Muscle of back (tissue), 13 donors: ENCODE measurements around the gene PIP4P1. TPM values are rescaled to one million over a fixed set of nuclear protein-coding genes. Genes with fewer than 3 reads are reported as not detected.
"Not testable (repeated sequence)": the region's sequence is repeated elsewhere in the genome, so short reads cannot be mapped to it uniquely, and the experiment has no call there.

ENCODE experiments used
- DNase-seq, 3 donors: peaks; one replicate each; pipeline versions ENCODE4 v3.0.0 to v3.0.0-alpha.2; 2013
- long read RNA-seq, 9 donors: transcript quantifications; one replicate each; lab custom pipeline, GENCODE V29; 2026
- polyA plus RNA-seq, 10 donors: library from polyadenylated mRNA; unstranded; fragments of 120-200 nt; gene quantifications; one replicate each; pipeline ENCODE4 v1.2.1, GENCODE V29; 2013; ENCODE audit not compliant: insufficient read length in 10 of 10

PIP4P1 gene
- polyA plus RNA-seq = 10 to 100 TPM; 15.7 to 31.4 (median 19.8) TPM
- long read RNA-seq, donor 1, transcript PIP4P1-201 (7 exons, 1,961 nt) = major isoform, 5 of 101 reads
- long read RNA-seq, donor 1, partial matches to known transcripts = 20 of 101 reads
- long read RNA-seq, donor 1, other reads (novel, unspliced or antisense) = 73 of 101 reads
- long read RNA-seq, donor 2, partial matches to known transcripts = 7 of 11 reads
- long read RNA-seq, donor 2, other reads (novel, unspliced or antisense) = 0 of 11 reads
- long read RNA-seq, donor 3 = 0 reads
- long read RNA-seq, donor 4, partial matches to known transcripts = 30 of 113 reads
- long read RNA-seq, donor 4, other reads (novel, unspliced or antisense) = 75 of 113 reads
- long read RNA-seq, donor 5, transcript PIP4P1-201 (7 exons, 1,961 nt) = major isoform, 8 of 11 reads
- long read RNA-seq, donor 5, partial matches to known transcripts = 0 of 11 reads
- long read RNA-seq, donor 5, other reads (novel, unspliced or antisense) = 0 of 11 reads
- long read RNA-seq, donor 6, partial matches to known transcripts = 0 of 4 reads
- long read RNA-seq, donor 6, other reads (novel, unspliced or antisense) = 0 of 4 reads
- long read RNA-seq, donor 7, partial matches to known transcripts = 130 of 216 reads
- long read RNA-seq, donor 7, other reads (novel, unspliced or antisense) = 81 of 216 reads
- long read RNA-seq, donor 8, partial matches to known transcripts = 0 of 9 reads
- long read RNA-seq, donor 8, other reads (novel, unspliced or antisense) = 0 of 9 reads
- long read RNA-seq, donor 9 = 0 reads

DNA sequence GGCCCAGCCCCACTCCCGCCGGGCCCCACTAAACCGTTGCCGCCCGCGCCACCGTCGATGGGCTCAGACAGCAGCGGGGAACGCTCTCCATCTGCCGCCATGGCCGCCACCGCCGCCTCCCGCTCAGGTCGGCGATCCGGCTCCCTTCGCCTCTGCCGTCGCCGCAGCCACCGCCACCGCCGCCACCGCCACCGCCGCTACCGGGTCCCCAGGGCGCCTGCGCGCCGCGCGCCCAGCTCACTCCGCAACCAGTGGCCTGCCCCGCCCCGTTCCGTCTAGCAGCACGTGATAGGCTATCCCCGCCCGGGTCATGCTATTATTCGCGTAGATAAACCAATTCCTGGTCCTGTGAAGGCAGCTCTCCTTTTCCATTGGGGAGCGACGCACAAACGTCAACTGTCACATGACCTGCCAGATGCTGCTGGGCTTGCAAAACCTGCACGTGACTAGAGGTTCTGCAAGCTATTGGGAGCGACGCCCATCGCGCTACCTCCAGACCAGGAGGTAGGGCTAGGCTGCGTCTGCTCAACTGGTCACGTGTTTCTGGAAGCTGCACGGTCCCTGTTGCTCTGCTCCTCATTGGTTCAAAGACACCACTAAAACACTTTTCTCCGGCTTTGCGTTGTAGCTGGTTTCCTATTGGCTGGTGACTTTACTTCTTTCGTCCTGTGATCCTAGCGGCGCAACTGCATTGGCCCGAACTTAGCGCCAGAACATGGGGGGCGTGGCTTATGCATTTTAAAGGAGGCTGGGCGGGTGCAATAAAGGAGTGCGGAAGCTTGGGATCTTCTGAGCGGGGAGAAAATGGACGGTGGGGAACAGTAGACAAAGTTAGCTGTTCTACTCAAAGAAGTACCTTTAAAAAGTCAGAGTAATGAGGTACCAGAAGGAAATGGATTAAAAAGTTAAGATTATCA, at the start of gene PIP4P1:
Gene PIP4P1, minus strand, starts transcription at position 210 of the 917 bp plus-strand sequence. Its CDS starts 109 bp downstream, at position 101.
- DNase-seq = peak; percentile 99 to 100 (median 100)

DNA sequence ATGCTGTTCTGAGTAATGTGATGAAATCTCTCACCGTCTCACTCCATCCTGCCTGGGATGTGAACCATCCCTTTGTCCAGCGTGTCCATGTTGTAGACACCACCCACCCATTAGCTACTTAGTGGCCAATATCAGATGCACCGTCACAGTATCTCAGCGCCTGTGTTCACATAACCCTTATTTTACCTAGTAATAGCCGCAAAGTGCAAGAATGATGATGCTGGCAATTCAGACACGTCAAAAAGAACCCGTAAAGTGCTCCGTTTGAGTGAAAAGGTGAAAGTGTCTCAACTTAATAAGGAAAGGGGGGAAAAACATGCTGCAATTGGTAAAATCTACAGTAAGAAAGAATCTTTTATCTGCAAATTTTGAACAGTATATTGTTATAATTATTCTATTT, 47.1 kb upstream of the PIP4P1 start:
- no peak for DNase-seq

DNA sequence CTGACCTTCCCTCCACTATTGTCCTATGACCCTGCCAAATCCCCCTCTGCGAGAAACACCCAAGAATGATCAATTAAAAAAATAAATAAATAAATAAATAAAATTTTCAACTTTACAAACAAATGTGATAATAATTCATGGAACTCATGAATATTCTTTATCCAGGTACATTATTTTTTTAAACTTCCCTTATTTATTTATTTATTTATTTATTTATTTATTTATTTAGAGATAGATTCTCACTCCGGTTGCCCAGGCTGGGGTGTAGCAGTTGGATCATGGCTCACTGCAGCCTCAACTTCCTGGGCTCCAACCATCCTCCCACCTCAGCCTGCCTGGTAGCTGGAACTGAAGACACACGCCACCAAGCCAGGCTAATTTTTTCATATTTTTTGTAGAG, 46.3 kb upstream of the PIP4P1 start:
- not testable (repeated sequence) for DNase-seq

DNA sequence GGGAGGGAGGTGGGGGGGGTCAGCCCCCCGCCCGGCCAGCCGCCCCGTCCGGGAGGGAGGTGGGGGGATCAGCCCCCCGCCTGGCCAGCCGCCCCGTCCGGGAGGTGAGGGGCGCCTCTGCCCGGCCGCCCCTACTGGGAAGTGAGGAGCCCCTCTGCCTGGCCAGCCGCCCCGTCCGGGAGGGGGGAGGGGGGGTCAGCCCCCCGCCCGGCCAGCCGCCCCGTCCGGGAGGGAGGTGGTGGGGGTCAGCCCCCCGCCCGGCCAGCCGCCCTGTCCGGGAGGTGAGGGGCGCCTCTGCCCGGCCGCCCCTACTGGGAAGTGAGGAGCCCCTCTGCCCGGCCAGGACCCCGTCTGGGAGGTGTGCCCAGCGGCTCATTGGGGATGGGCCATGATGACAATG, 45.5 kb upstream of the PIP4P1 start:
- not testable (repeated sequence) for DNase-seq

DNA sequence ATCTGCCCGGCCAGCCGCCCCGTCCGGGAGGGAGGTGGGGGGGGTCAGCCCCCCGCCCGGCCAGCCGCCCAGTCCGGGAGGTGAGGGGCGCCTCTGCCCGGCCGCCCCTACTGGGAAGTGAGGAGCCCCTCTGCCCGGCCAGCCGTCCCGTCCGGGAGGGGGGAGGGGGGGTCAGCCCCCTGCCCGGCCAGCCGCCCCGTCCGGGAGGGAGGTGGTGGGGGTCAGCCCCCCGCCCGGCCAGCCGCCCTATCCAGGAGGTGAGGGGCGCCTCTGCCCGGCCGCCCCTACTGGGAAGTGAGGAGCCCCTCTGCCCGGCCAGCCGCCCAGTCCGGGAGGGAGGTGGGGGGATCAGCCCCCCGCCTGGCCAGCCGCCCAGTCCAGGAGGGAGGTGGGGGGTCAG, 45.0 kb upstream of the PIP4P1 start:
- not testable (repeated sequence) for DNase-seq

DNA sequence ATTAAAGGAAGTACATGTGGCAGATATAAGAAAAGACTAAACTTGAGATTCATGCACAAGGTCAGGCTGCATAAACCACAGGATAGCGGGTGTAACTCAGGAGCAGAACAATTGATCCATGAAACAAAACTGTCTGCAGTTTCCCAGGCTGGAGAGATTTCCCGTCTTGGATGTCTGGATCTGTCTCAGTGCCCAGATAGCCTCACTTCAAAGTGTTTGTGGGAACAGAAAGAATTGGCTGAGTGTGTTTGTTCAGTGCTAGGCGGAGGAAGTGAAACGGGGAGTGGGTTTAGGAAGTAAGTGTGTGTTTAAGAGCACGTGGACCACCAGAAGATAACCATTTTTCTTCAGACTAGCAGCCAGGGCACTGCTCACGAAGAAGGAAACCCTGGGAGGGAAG, 42.7 kb upstream of the PIP4P1 start:
- peak in 1 of 3 donors; percentile 35 for DNase-seq

DNA sequence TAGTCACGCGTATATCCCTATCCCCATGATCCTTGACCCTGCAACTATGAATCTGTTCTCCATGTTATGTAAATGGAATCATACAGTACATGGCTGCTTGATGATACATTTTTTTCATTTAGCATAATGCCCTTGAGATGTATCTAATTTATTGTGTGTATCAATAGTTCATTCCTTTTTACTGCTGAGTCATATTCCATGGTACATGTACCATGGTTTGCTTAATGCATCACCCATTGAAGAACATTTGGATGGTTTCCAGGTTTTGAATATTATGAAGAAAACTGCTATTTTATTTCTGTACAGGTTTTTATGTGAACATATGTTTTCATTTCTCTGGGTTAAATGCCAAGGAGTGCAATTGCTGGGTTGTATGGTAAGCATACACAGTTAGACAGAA, 40.1 kb upstream of the PIP4P1 start:
- DNase-seq = no peak

DNA sequence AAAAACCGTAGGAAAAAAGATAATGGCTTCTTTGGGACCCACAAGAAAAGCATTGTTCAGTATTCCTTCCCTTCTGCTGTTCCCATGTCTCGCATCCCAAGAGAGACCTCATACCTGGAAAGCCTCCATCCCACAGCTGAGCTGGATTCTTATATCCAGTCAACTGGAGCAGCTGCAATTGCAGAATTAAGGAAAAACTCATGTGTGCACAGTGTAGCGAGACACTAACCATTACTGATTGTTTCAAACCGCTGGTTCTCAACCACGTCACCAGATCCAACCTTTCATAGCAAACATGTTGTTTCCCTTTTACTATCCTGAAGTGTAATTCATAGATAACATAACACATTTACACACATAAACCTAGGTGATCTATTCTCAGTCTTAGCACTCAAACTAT, 38.6 kb upstream of the PIP4P1 start:
- no peak for DNase-seq

DNA sequence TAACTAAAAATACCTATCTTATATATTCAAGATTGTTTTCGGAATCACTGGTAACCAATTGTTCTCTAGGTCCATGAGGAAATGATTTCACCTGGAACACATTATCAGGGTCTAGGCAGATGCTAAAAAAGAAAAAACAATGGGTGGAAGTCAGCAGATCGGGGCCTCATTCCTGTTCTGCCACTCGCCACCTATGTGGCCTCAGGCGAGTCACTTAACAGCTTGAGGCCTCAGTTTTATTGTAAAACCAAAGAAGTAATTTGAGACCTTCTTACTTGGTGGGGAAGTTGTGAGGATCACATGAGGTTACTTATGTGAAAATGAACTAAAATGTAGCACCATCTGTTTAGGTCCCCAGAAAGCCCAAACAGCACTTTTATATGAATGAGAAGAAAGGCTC, 37.9 kb upstream of the PIP4P1 start:
- no peak for DNase-seq

DNA sequence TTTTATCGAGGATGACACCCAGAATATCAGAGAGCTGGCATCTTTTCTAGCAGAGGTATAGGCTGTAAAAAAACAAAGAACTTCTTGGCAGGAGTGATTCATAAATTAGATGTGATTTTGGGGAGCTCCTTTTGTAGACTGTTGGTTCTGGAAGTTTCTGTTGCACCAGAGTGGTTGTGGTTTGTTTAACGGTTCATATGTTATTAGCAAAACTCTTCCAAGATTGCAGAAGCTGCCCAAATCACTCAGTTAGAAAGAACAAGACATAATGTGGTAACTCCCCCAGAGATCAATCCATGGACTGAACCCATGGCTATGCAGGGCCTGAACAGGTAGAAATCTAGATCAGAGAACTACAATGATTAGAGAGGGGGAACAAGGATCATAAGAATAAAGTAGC, 37.4 kb upstream of the PIP4P1 start:
- DNase-seq = no peak

DNA sequence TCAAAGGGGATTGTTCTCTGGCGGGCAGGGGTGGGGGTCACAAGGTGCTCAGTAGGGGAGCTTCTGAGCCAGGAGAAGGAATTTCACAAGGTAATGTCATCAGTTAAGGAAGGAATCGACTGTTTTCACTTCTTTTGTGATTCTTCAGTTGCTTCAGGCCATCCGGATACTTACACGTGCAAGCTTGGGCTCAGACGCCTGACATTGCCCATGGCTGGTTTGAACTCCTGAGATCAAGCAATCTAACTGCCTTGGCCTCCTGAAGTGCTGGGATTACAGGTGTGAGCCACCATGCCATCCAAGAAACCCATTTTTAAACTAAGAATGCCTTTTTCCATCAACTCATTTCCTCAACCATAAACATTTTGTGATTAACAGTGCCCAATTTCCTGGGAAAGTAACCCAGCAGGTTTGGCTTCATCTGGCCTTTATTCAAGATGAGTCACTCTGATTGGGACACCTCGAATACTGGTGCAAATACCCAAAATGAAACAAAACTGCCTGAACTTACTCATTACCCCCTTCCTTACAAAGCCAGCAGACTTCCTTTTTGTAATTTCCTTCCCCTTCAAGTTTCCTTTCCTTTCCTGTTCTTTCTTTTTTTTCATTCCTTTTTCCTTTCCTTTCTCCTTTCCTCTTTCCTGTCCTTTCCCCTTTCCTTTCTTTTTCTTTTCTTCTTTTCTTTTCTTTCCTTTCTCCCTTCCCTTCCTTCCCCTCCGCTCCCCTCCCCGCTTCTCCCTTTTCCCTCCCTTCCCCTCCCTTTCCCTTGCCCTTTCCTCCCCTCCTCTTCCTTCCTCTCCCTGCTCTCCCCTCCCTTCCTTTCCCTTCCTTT, 33.9 kb upstream of the PIP4P1 start:
- DNase-seq = no peak

DNA sequence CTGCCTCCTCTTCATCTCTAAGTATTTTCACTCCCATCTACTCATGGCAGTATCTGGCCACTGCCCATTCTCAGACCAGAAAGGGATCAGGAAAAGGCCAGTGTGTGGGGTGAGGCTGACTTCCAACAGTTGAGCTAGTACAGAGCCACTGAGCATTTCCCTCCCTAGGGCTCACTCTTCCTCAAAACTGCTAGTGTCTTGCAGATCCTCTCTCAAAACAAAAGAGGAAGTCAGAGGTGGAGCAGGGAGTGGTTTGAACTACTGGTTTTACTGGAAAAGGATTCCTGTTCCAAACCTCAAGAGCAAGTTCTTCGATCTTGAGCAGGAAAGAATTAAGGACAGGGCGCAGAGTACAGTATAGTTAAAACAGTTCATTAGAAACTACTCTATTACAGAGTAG, 32.4 kb upstream of the PIP4P1 start:
- peak in 1 of 3 donors; percentile 13 for DNase-seq

DNA sequence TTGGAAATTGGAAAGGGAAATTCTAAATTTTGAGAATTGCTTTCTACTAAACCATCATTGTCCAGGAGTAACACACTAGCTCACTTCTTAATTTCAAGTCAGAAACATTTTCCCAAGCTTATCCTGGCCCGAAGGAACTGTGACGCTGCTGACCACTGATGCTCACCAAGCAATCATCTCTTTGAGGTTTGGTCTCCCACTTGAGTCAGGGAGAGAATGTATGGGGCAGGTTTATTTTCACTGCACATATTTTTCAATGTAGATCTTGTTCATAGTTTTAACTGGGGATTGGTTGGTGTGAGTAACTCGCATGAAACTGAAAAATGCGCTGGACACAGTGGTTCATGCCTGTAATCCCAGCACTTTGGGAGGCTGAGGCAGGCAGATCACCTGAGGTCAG, 31.3 kb upstream of the PIP4P1 start:
- no peak for DNase-seq

DNA sequence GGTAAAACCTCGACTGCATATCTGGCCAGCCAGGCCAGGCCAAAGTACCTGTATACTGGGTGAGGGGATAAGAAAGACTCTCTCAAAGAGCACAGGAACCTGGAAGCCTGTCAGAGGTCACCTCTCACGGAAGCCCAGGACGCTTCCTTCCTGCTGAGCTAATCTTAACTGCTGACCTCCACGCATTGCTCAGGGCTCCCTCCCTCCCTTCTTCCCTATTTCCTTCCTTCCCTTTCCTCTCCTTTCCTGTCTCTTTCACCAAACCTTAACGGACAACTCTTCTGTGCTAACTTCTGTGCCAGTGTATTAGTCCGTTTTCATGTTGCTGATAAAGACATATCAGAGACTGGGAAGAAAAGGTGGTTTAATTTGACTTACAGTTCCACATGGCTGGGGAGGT, 29.3 kb upstream of the PIP4P1 start:
- no peak for DNase-seq

DNA sequence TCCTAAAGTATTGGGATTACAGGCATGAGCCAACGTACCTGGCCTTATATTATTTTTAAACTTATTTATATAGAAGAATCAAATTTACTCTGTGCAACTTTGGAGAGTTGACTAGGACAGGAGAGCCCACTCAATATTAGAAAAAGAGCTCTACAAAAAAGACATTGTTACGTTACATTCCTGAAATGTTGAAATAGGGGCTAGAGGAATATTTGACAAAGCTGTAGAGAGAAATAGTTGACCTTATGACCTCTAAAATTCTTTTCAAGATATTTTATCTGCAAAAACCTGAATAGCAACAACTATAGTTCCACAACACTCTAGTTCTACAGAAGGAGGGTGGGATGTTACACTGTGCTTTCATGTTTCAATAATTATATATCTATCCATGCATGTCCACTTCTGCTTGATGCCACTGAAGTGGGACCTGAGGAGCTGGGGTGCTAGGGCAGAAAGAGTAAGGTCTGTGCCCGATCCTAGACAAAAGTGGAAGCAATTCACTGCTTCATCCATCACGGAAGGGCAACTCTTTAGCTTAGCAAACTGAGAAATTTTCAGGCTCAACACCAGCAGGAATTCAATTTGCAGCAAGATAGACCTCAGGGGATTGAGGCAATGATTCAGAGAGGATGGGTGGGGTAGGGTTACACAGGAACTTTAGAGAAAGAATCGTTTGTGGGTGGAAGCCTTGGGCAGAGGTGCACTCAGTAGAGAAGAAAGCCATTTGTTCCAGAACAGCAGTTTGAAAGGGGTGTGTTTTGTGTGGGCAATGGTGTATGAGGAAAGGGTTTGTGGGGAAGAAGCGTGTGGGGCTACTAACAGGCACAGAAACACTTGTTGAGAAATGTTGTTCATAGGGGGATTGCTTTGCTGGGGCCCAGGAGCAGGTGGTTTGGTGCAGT, 28.1 kb upstream of the PIP4P1 start:
- no peak for DNase-seq

DNA sequence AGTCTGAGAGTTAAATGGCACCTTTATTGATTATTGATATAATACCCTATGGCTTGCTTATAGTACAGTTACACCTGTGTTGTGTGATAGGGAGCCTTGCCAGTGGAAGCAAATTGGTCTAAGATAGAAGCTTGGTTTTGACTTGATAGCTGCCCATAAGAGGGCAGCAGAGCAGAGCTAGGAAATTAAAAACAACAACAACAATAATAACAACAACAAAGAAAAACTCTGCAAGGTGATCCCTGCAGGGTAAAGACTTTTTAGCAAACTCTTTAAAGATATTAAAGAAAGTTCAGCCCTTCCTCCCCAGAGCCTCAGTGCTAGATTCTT, 26.1 kb upstream of the PIP4P1 start:
- no peak for DNase-seq

DNA sequence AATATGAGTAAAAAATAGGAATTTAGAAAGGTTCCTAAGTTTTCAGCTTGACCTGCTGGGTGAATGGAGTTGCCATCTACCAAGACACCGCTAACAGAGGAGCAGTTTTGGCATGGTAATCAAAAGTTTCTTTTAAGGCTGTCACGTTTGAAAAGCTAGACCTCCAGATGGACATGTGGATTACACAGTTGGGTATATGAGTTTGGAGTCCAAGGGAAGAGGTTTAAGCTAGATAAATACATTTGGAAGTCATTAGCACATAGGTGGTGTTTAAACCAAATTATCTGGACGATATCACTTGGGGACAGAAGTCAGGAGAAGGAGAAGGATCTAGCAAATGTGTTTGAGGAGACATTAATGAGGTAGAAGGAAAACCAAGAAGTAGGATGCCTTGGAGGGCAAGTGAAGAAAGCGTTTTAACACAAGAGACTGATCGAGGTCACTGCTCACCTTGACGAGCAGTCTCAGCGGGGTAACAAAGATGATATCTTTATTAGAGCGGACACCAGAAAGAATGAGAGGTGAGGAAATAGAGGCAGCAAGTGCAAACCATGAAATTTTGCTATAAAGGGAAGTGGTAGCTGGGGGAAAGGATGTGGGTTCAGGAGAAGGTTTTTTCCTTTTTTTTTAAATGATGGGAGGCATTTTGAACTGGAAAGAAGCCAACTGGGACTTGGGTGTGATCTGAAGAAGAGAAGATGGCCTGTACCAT, 25.6 kb upstream of the PIP4P1 start:
- no peak for DNase-seq

DNA sequence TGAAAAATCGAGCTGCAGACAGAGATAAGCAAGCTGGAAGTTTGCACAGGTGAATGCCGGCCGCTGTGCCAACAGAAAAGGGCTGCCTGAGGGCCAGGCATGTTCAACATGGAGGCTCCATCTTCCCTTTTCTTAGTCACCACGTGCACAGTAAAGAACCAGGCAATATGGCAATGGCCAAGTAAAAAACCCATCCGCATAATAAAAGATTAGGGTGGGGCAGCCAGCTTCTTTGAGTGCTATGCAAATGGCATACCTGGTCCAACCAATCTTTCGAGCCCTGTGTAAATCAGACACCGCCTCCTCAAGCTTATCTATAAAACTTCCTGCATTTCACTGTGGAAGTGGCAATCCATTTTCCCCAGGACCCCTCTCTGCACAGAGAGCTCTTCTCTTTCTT, 24.7 kb upstream of the PIP4P1 start:
- no peak for DNase-seq

DNA sequence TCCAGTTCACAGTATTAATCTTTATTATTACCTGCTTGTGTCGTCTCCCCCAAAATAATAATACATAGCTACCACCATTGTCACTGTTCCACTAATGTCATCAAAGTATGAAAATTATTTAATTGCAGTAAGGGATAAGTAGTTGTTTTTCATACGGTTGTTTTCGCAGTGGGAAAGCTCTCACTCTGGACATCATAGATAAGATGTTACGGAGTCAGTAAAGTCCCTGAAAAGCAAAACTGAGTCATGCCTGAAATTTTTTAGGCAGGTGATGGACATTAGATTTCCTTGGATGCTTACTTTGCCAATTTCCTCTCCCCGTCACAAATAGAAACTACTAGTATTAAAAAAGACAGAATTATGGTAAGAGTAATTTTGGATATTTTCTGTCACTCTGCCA, 21.1 kb upstream of the PIP4P1 start:
- DNase-seq = no peak
